ENCODE results near the gene GPSM1. TPM values are rescaled to one million over a fixed set of nuclear protein-coding genes. Genes with fewer than 3 reads are reported as not detected.

The GPSM1 gene
- total RNA-seq, 1 donor from 2014 or later, result 69.0 TPM

- no peak for DNase-seq
- Histone ChIP-seq H3K27ac (replicated peaks) (no peak overlapping the region), H3K36me3 (no peaks in the 10 kb centered on the region), H3K4me3 (no peak overlapping the region), H3K4me1 (no peaks in the 10 kb centered on the region), H3K9me3 (replicated peaks) (no peaks in the 10 kb centered on the region), H3K27me3 (ENCODE audit: low read depth) (peaks cover 67% of the 10 kb centered on the region)
- TF ChIP-seq CTCF (IDR thresholded peaks at IDR 0.05; ENCODE audit: borderline replicate concordance), result no peak
- intact Hi-C loops (cut with micrococcal nuclease), result no loop called here
Observed at GRCh38 chr9:136307215-136307750, 20.1 kb upstream of the GPSM1 start.

- H3K4me1 ChIP-seq, result no peaks in the 10 kb centered on the region
- TF ChIP-seq CTCF (IDR thresholded peaks at IDR 0.05; ENCODE audit: borderline replicate concordance), result no peak
- H3K27me3 ChIP-seq (ENCODE audit: low read depth), result peaks cover 59% of the 10 kb centered on the region
- DNase-seq, result no peak
- H3K27ac ChIP-seq (replicated peaks), result no peak overlapping the region
- no peaks in the 10 kb centered on the region for H3K36me3 ChIP-seq
- intact Hi-C loops (cut with micrococcal nuclease), result no loop called here
- no peak overlapping the region for H3K4me3 ChIP-seq
- H3K9me3 ChIP-seq (replicated peaks), result no peaks in the 10 kb centered on the region
Observed at GRCh38 chr9:136308006-136308701, 19.2 kb upstream of the GPSM1 start.

- peaks cover 54% of the 10 kb centered on the region for H3K27me3 ChIP-seq (ENCODE audit: low read depth)
- H3K27ac ChIP-seq (replicated peaks), result no peak overlapping the region
- DNase-seq, result no peak
- H3K9me3 ChIP-seq (replicated peaks), result no peaks in the 10 kb centered on the region
- TF ChIP-seq CTCF (IDR thresholded peaks at IDR 0.05; ENCODE audit: borderline replicate concordance), result no peak
- H3K4me1 ChIP-seq, result no peaks in the 10 kb centered on the region
- no peak overlapping the region for H3K4me3 ChIP-seq
- H3K36me3 ChIP-seq, result no peaks in the 10 kb centered on the region
- intact Hi-C loops (cut with micrococcal nuclease), result no loop called here
Observed at GRCh38 chr9:136308702-136309053, 18.7 kb upstream of the GPSM1 start.

- Histone ChIP-seq H3K27me3 (ENCODE audit: low read depth) (peaks cover 48% of the 10 kb centered on the region), H3K27ac (replicated peaks) (no peak overlapping the region), H3K9me3 (replicated peaks) (no peaks in the 10 kb centered on the region), H3K36me3 (no peaks in the 10 kb centered on the region), H3K4me1 (no peaks in the 10 kb centered on the region), H3K4me3 (no peak overlapping the region)
- no peak for TF ChIP-seq CTCF (IDR thresholded peaks at IDR 0.05; ENCODE audit: borderline replicate concordance)
- no peak for DNase-seq
- intact Hi-C loops (cut with micrococcal nuclease), result no loop called here
Observed at GRCh38 chr9:136309101-136309801, 18.1 kb upstream of the GPSM1 start.

- Histone ChIP-seq H3K4me3 (no peak overlapping the region), H3K27ac (replicated peaks) (no peak overlapping the region), H3K27me3 (ENCODE audit: low read depth) (peaks cover 43% of the 10 kb centered on the region), H3K9me3 (replicated peaks) (peaks cover 5% of the 10 kb centered on the region), H3K4me1 (no peaks in the 10 kb centered on the region), H3K36me3 (no peaks in the 10 kb centered on the region)
- DNase-seq, result no peak
- TF ChIP-seq CTCF (IDR thresholded peaks at IDR 0.05; ENCODE audit: borderline replicate concordance), result no peak
- intact Hi-C loops (cut with micrococcal nuclease), result no loop called here
Observed at GRCh38 chr9:136309806-136310220, 17.5 kb upstream of the GPSM1 start.

All from left ventricle myocardium inferior (tissue), 1 donor.